Sigmoid colon (tissue), 4 donors: ENCODE measurements around the gene PNKD.

ENCODE experiments used
- CTCF ChIP-seq, 4 experiments: fragments of 450-650 bp in 3 of 4; fragments of 200-600 bp in 1 of 4; IDR thresholded peaks; one replicate each; pipeline ENCODE4 v1.5.1; 2016 to 2019; ENCODE audit warnings: antibody characterized with exemption in 4 of 4, mild to moderate bottlenecking in 3 of 4, moderate library complexity in 2 of 4
- POLR2A ChIP-seq, 2 donors: fragments of 450-650 bp; IDR thresholded peaks; one replicate each; pipeline ENCODE4 v1.6.1; 2016; ENCODE audit warnings: antibody characterized with exemption in 2 of 2, mild to moderate bottlenecking in 2 of 2, moderate library complexity in 2 of 2
- POLR2AphosphoS5 ChIP-seq, 4 donors: sonication (generic); formaldehyde crosslinking; IDR thresholded peaks; one replicate each; pipeline ENCODE4 v1.6.1; 2017; ENCODE audit warnings: antibody characterized with exemption in 4 of 4

GRCh38 chr2:218262631-218263586, 7.4 kb upstream of the PNKD start:
- TF ChIP-seq CTCF (IDR thresholded peaks at IDR 0.05): no peak
- TF ChIP-seq POLR2A (IDR thresholded peaks at IDR 0.05): no peak
- no peak for TF ChIP-seq POLR2AphosphoS5 (IDR thresholded peaks at IDR 0.05)
